HG02840 (cell line): ENCODE data around the gene MPDU1.

Experiments used
- ATAC-seq: cut with Tn5 transposase; IDR thresholded peaks from one replicate; pipeline ENCODE4 v1.9.1; 2021; ENCODE audit warnings: mild to moderate bottlenecking, moderate library complexity, moderate number of reproducible peaks; ENCODE audit not compliant: unreplicated experiment, low FRiP score

MPDU1 gene

DNA sequence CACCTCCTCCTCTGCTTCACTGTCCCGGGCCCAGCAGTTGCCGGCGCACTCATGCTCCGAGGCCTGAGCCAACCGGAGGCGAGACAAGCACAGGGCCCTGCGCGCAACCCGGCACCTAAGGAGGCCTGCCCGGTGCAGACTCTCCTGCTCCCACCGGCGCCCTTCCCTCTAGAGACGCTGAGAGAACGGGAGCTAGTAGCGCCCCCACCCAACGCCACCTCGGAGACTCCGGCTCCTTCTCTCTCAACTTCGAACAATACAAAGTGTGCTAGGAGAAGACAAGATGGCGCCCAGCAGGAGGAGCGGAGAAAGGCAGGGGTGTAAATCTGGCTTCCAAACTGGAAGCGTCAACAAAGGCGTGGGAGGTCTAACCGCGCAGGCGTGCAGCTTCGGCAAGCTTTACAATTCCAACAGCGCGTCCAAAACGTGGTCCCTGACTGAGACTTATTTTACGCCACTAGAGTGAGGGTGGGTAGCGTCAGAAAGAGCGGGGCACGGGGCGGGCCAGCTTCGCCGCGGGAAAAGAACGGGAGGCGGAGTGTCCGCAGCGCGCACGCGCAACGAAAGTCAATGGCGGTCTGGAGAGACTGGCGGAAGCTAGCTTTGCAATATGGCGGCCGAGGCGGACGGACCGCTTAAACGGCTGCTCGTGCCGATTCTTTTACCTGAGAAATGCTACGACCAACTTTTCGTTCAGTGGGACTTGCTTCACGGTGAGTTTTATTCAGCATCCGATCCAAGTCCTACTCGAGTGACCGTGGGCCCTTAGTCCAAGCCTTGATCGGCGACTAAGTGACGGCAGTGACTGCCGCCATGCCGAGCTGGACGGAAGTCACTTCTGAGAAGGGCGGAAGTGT lies at the start of gene MPDU1:
Gene MPDU1, plus strand, starts transcription at position 600 of the 857 bp plus-strand sequence. Its CDS starts 11 bp downstream, at position 611.
- peak; percentile 66 for ATAC-seq

- no peak for ATAC-seq
Observed at GRCh38 chr17:7538050-7538449, 45.6 kb upstream of the MPDU1 start.

DNA sequence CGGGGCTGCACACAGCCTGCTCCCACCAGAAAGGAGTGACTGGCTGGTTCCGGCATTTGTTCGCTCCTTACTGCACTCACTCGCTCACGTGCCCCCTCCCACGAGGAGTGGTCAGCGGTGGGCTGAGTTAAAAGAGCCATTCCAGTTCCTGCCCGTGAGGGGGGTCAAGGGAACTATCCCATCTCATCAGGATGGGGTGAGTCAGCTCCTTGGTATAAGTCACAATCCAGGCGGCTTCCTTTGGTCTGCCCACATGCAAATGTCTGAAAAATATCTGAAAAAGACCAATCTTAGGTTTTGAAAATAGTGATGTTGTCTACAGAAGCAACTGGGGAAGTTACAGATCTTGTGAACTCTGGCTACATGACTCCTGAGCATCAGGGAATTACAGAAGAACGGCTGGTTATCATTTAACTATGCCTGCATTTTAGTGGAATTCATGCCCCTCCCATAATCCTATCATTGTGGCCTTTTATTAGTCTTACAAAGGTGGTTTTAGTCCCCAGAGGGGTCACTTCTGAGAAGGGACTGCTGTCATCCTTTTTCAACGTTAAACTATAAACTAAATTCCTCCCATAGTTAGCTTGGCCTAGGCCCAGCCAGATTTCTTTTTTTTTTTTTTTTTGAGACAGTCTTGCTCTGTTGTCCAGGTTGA lies 44.6 kb upstream of the MPDU1 start:
- ATAC-seq = no peak

- ATAC-seq = no peak
Observed at GRCh38 chr17:7541074-7541621, 42.5 kb upstream of the MPDU1 start.

GRCh38 chr17:7544911-7545310 lies 38.7 kb upstream of the MPDU1 start:
- ATAC-seq = no peak

DNA sequence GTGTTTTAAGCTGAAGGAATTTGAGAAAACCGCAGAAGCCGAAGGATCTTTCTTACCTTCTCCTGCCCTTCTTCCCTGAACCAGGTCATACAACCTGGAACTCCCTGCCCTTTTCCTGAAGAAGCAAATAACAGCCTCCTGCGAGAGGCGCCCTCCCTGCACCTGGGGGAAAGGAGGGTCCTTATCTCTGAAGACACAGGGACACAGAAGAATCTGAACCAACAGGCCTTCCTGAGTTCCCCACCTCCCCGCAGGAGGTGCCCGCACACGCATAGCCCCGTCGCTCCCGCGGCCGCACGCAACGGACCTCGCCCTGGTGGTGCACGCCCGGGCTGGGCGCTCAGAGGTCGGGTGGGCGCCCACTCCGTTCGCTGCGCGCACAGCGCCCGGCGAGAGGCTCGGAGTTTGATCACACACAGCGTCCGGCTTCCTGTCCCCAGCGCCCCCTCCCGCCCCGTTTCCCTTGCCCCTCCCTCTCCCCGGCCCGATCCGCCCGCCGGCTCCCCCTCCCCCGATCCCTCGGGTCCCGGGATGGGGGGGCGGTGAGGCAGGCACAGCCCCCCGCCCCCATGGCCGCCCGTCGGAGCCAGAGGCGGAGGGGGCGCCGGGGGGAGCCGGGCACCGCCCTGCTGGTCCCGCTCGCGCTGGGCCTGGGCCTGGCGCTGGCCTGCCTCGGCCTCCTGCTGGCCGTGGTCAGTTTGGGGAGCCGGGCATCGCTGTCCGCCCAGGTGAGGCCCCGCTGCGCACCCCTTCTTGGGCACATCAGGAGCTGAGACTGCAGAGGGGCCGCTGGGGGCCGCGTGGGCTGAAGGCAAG lies 34.9 kb upstream of the MPDU1 start, which contains the start of gene TNFSF12:
Gene TNFSF12, plus strand, starts transcription at position 474 of the 816 bp plus-strand sequence. Its CDS starts 96 bp downstream, at position 570.
- no peak for ATAC-seq

DNA sequence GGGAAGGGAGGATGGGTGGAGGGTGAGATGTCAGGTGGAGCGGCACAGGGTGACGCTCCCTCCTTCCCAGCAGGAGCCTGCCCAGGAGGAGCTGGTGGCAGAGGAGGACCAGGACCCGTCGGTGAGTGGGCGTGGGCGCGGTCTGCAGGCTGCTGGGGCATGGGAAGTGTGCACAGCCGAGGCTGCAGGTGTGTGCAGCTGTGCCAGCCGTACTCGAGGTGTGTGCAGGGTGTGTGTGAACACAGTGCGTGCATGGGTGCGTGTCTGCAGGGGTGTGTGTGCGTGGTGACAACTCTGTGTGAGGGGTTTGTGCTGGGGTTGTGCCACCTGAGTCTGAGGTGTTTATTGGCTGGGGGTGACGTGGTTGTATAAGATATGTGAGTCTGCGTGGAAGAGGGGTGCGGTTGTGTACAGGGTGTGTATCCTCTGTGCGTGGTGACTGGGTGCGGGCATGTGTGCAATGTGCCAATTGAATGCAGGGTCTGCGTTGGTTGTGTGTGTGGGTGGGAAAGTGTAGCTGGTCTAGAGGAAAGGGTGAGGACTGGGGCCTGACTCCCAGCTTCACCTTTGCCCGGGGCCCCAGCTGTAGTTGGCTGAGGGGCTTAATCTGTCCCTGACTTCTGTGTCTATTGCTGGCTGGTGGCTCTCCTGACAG lies 34.1 kb upstream of the MPDU1 start:
- ATAC-seq = no peak

- no peak for ATAC-seq
Observed at GRCh38 chr17:7550344-7550743, 33.3 kb upstream of the MPDU1 start.

- ATAC-seq = no peak
Observed at GRCh38 chr17:7551396-7551795, 32.3 kb upstream of the MPDU1 start.

- no peak for ATAC-seq
Observed at GRCh38 chr17:7552621-7553051, 31.0 kb upstream of the MPDU1 start.

GRCh38 chr17:7553356-7553755 lies 30.3 kb upstream of the MPDU1 start:
- no peak for ATAC-seq

- ATAC-seq = no peak
Observed at GRCh38 chr17:7555320-7555948, 28.2 kb upstream of the MPDU1 start.

DNA sequence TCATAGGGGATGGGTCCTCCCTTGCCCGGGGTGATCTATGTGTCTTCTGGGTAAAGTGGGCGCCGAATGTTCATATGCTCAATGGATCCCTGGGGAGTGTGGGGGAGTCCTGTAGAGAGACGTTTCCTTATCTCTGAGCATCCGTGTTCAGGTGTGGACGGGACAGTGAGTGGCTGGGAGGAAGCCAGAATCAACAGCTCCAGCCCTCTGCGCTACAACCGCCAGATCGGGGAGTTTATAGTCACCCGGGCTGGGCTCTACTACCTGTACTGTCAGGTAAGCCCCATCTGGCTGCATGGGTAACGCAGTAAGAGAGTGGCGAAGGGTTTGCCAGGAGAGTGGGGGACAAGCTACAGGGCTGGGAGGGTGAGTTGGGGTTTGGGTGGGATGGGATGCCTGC lies 27.0 kb upstream of the MPDU1 start:
- no peak for ATAC-seq

DNA sequence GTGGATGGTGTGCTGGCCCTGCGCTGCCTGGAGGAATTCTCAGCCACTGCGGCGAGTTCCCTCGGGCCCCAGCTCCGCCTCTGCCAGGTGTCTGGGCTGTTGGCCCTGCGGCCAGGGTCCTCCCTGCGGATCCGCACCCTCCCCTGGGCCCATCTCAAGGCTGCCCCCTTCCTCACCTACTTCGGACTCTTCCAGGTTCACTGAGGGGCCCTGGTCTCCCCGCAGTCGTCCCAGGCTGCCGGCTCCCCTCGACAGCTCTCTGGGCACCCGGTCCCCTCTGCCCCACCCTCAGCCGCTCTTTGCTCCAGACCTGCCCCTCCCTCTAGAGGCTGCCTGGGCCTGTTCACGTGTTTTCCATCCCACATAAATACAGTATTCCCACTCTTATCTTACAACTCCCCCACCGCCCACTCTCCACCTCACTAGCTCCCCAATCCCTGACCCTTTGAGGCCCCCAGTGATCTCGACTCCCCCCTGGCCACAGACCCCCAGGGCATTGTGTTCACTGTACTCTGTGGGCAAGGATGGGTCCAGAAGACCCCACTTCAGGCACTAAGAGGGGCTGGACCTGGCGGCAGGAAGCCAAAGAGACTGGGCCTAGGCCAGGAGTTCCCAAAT lies 26.4 kb upstream of the MPDU1 start:
- no peak for ATAC-seq

DNA sequence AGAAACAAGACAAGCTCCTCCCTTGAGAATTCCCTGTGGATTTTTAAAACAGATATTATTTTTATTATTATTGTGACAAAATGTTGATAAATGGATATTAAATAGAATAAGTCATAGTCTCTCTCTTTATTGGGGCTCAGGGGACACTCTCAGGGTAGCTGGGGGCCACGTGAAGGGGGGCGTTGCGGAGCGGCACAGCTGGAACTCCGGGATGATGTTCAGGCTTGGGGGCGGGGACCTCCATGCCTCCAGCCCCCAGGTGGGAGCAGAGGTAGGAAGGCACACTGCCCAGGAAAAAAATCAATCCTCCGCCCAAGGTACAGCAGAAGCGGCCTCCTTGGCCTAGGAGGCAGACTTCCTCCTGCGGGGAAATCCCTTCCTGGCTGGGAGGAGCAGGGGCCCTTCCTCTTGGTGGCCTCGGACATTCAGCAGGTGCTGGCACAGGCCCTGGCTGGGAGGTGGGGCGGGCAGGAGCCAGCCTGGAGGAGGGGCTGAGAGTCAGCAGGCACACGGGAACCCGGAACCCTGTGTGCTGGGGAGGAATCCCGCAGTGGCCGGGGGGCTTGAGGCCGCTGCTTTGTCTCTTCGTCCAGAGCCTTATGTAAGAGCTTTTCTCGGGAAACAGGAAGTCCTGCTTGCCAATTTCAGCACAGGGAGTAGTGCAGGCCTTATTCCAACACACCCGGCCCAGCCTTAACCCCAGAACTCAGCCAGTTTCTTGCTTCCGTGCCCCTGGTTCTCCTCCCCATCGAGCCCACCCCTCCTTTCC lies 25.7 kb upstream of the MPDU1 start:
- ATAC-seq = no peak

- ATAC-seq = no peak
Observed at GRCh38 chr17:7558544-7559319, 24.9 kb upstream of the MPDU1 start, which contains the start of gene TNFSF13. TSS of gene TNFSF13 (plus strand) at chr17:7558750. CDS start at chr17:7559040, 290 bp downstream.

DNA sequence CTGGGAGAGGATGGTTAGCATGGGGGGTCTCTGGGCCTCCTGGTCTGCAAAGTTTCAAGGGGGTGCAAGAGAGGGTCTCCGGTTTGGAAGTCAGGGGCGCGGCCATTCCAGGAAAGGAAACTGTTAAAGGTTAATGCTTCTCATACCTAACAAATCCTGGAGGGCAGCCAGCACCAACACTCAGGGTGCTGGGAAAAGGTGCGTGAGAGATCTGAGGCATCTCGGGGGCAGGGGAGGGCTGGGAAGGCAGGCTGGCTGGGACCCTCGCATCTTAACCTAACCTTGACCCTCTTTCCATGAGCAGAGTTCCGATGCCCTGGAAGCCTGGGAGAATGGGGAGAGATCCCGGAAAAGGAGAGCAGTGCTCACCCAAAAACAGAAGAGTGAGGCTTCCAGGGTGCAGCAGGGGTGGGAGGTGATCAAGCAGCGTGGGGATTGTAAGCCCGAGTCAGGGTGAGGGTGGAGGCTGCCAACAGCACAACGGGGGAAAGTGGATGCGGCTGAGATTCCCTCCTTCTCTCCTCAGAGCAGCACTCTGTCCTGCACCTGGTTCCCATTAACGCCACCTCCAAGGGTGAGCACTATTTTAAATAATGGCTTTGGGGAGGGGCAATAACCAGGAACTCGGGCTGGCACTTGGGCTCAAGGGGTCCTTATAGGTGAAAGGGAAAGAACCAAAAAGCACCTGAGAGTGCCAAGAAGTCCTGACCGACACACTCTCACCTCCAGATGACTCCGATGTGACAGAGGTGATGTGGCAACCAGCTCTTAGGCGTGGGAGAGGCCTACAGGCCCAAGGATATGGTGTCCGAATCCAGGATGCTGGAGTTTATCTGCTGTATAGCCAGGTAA lies 24.1 kb upstream of the MPDU1 start:
- ATAC-seq = no peak
